Breast epithelium (tissue), 4 donors: Measurements from ENCODE around the gene MLLT6. TPM values are rescaled to one million over a fixed set of nuclear protein-coding genes. Genes with fewer than 3 reads are reported as not detected.

ENCODE experiments used
- DNase-seq, 2 donors: peaks; one replicate each; pipeline ENCODE4 v3.0.0-alpha.2; 2019; ENCODE audit warnings: low spot score in 2 of 2
- H3K27ac ChIP-seq, 2 donors: fragments of 200-600 bp; sonication (generic) in 1 of 2; one replicate each; pipeline ENCODE4 v1.5.1; 2016 to 2019; ENCODE audit warnings: mild to moderate bottlenecking in 1 of 2
- H3K27me3 ChIP-seq, 2 donors: fragments of 200-600 bp; sonication (generic) in 1 of 2; one replicate each; pipeline versions ENCODE4 v1.5.1 to v1.6.0; 2017 to 2019; ENCODE audit warnings: control low read depth in 1 of 2, mild to moderate bottlenecking in 1 of 2
- H3K36me3 ChIP-seq: fragments of 200-600 bp; one replicate; pipeline ENCODE4 v1.5.1; 2019
- H3K4me1 ChIP-seq, 2 donors: fragments of 200-600 bp; sonication (generic); one replicate each; pipeline ENCODE4 v1.5.1; 2016 to 2019; ENCODE audit warnings: control low read depth in 1 of 2
- H3K4me3 ChIP-seq, 3 donors: fragments of 200-600 bp; sonication (generic); 1 replicate in 2 of 3; 2 replicates in 1 of 3; pipeline ENCODE4 v1.5.1; 2016 to 2019; ENCODE audit warnings: mild to moderate bottlenecking in 3 of 3, moderate library complexity in 2 of 3
- H3K9me3 ChIP-seq, 2 donors: fragments of 200-600 bp; sonication (generic) in 1 of 2; one replicate each; pipeline ENCODE4 v1.5.1; 2016 to 2019; ENCODE audit warnings: control low read depth in 1 of 2
- POLR2A ChIP-seq: fragments of 450-650 bp; IDR thresholded peaks from one replicate; pipeline ENCODE4 v1.6.1; 2016; ENCODE audit warnings: antibody characterized with exemption, mild to moderate bottlenecking, moderate library complexity
- POLR2AphosphoS5 ChIP-seq, 3 donors: sonication (generic); formaldehyde crosslinking; IDR thresholded peaks; one replicate each; pipeline ENCODE4 v1.6.1; 2017; ENCODE audit warnings: antibody characterized with exemption in 3 of 3
- intact Hi-C: fragments of 100-400 bp; cut with DNase I; formaldehyde crosslinking; loops from one replicate; pipeline ENCODE4 v1.15.1; 2023; ENCODE audit warnings: low total_unique reads
- total RNA-seq, 3 donors: library from RNA; depleted of rRNA; stranded (reverse); fragments of >200 nt; gene quantifications; one replicate each; pipeline ENCODE4 v1.1.0, GENCODE V29; 2016
- TF ChIP-seq, protein P1 (sequence below), 3 donors: fragments of 450-650 bp; IDR thresholded peaks; one replicate each; pipeline ENCODE4 v1.5.1; 2016 to 2017; ENCODE audit warnings: antibody characterized with exemption in 3 of 3, mild to moderate bottlenecking in 3 of 3, moderate library complexity in 3 of 3

The MLLT6 gene
- total RNA-seq, 3 donors from 2014 or later, result 41.9 to 101 (median 90.5) TPM

DNA sequence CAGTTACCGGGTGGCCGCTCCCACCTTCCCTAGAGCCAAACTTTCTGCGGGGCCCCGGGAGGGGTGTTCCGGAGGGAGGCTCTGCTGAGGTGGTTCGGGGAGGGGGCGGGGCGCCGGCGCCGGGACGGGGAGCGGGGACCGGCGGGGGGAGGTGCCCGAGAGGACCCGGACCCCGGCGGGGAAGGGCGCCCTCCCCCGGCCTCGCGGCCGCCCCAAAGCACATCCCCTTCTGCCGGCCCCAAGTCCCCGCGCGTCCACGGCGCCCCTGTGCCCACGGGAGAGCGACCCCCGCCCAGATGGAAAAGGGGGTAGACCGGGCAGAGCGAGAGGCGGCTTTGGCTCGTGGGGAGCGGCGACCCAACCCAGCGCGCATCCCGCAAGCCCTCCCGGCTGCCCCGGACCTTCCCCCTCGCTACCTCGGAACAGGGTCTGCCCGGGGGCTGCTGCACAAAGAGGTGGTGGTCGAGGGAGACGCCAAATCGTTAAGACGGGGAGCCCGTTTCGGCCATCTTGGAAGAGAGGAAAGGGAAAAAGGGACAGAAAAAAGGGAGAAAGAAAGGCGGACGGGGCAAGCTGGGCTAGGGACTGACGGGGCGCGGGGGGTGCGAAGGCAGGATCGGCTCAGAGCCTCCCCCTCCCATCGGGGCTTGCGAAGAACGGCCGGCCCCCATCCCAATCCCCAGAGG lies 42.5 kb downstream of the MLLT6 start:
- DNase-seq, result no peak
- no peak for TF ChIP-seq POLR2A
- peak in 1 of 3 donors; percentile 35 for TF ChIP-seq POLR2AphosphoS5 (IDR thresholded peaks at IDR 0.05)
- TF ChIP-seq, protein P1, sequence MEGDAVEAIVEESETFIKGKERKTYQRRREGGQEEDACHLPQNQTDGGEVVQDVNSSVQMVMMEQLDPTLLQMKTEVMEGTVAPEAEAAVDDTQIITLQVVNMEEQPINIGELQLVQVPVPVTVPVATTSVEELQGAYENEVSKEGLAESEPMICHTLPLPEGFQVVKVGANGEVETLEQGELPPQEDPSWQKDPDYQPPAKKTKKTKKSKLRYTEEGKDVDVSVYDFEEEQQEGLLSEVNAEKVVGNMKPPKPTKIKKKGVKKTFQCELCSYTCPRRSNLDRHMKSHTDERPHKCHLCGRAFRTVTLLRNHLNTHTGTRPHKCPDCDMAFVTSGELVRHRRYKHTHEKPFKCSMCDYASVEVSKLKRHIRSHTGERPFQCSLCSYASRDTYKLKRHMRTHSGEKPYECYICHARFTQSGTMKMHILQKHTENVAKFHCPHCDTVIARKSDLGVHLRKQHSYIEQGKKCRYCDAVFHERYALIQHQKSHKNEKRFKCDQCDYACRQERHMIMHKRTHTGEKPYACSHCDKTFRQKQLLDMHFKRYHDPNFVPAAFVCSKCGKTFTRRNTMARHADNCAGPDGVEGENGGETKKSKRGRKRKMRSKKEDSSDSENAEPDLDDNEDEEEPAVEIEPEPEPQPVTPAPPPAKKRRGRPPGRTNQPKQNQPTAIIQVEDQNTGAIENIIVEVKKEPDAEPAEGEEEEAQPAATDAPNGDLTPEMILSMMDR (IDR thresholded peaks at IDR 0.05), result no peak
- Histone ChIP-seq H3K4me1 (peaks cover 5 to 16% of the 10 kb centered on the region in 2 donors), H3K27me3 (no peaks in the 10 kb centered on the region), H3K4me3 (peak overlapping the region; percentile 84 to 91 (median 88)), H3K36me3 (no peaks in the 10 kb centered on the region), H3K27ac (peak overlapping the region; percentile 78 to 93), H3K9me3 (no peaks in the 10 kb centered on the region)
- intact Hi-C loops, result loop anchor here (1.0 kb wide), 1 partner anchor 43 kb away; no protein-coding TSS in a partner anchor

DNA sequence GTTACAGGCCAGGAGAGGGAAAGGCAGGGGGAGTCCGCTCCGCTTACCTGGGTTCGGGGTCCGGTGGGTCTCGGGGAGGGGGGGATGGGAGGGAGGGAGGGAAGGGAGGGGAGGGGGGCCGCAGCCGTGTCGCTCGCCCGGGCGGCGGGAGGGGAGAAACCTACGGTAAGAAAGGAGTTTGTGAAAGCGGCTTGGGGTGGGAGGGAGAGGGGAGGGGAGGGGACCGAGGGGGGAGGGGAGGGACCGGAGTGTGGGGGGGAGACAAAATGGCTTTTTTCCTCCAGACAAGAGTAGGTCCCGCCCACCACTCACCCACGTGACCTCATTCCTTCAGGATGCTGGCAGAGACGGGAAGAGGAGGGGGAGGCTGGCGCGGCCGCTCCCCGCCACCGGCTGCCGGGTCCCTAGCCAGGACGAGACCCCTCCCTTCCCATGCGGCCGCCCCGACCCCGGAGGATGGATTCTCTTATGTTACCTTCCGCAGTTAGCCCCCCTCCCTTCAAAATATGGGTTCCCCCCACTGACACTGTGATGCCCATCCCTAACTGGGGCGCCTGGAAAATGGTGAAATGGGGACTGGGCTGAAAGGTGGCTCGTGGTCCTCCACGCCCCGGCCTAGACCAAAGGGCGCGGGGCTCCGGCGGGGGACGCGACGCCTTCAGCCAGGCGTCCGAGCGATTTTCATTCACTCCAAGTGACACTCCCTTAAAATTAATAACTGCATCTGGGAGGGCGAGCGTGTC lies 43.2 kb downstream of the MLLT6 start, which contains the start of gene PCGF2:
Gene PCGF2, minus strand, starts transcription at position 188 of the 743 bp plus-strand sequence. CDS start 7,934 bp downstream, outside the sequence.
- peak within 1 kb of the TSS; percentile 78 to 93 for H3K27ac ChIP-seq
- intact Hi-C loops, result loop anchor here (1.0 kb wide), 1 partner anchor 44 kb away; no protein-coding TSS in a partner anchor
- H3K4me1 ChIP-seq, result peaks cover 4 to 14% of the 10 kb centered on the region in 2 donors
- no peaks in the 10 kb centered on the region for H3K9me3 ChIP-seq
- no peaks in the 10 kb centered on the region for H3K27me3 ChIP-seq
- DNase-seq, result peak; percentile 87 to 91
- H3K4me3 ChIP-seq, result peak within 1 kb of the TSS; percentile 84 to 91 (median 88)
- peak; percentile 44 for TF ChIP-seq POLR2A
- TF ChIP-seq, protein P1 (IDR thresholded peaks at IDR 0.05), result no peak
- peak in 1 of 3 donors; percentile 25 for TF ChIP-seq POLR2AphosphoS5 (IDR thresholded peaks at IDR 0.05)
- H3K36me3 ChIP-seq, result no peaks in the 10 kb centered on the region

DNA sequence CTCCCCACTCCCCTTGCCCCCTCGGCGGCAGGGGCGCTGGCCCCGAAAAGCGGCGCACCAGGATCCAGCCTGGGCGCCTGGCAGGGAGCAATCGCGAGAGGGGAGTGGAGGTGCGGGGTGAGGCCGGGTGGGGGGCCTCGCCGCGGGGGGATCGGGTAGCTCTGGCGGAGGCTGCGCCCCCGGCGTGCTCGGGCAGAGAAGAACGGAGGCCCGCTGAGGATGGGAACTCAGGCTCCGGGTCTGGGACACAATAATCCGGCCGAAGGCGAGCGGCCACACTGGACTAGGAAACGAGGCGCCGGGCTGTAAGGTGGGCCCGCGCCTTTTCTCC lies 43.8 kb downstream of the MLLT6 start:
- H3K27ac ChIP-seq, result peak overlapping the region; percentile 78 to 93
- intact Hi-C loops, result loop anchor here (1.0 kb wide), 1 partner anchor 45 kb away; no protein-coding TSS in a partner anchor
- no peaks in the 10 kb centered on the region for H3K36me3 ChIP-seq
- H3K9me3 ChIP-seq, result no peaks in the 10 kb centered on the region
- H3K4me1 ChIP-seq, result peaks cover 4 to 20% of the 10 kb centered on the region in 2 donors
- no peak for DNase-seq
- peak overlapping the region; percentile 84 to 91 (median 88) for H3K4me3 ChIP-seq
- H3K27me3 ChIP-seq, result no peaks in the 10 kb centered on the region
- TF ChIP-seq POLR2A (no peak), POLR2AphosphoS5 (IDR thresholded peaks at IDR 0.05) (no peak)
- TF ChIP-seq, protein P1 (IDR thresholded peaks at IDR 0.05), result no peak

DNA sequence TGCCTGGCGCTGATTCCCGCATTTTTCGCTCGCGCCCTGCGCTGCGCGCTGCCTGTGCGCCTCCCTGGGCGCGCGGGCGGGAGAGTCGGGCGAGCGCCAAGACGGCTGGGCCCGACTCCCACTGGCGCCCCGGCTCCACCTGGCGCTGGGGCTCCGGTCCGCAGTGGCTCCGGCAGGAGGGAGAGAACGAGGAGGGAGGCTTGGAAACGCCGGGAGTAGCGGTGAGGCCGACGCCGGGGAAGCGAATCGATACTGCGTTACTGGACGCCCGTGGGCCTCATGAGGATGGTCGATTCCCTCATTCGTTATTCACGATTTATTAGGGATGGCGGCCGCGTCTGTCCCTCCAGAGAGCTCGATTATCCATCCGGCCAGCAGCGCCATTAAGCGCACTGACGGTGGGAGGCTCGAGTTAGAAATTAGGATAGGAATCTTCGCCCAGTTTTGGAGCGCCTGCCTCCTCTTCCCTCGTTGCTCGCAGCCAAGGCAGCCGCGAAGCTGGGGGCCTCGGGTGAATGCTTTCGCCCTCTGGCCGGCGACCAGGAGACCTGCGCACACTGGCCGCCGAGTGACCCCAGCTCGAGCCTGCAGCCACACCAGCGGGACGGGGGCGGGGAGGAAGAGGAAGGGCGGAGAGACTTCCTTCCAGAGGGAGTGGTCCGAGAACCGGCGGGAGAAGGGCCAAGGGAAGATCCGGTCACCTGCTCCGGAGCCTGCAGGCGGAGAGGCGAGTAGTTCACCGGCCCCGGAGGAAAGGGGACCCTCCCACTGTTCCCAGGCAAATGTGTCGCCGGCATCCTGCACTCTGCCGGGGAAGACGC lies 44.4 kb downstream of the MLLT6 start:
- peak; percentile 72 to 89 for DNase-seq
- TF ChIP-seq POLR2AphosphoS5 (IDR thresholded peaks at IDR 0.05), result peak; percentile 41 to 56 (median 47)
- TF ChIP-seq, protein P1 (IDR thresholded peaks at IDR 0.05), result no peak
- peak; percentile 64 for TF ChIP-seq POLR2A
- H3K4me1 ChIP-seq, result peaks cover 4 to 26% of the 10 kb centered on the region in 2 donors
- peak overlapping the region; percentile 84 to 91 (median 88) for H3K4me3 ChIP-seq
- intact Hi-C loops, result no loop called here
- no peaks in the 10 kb centered on the region for H3K36me3 ChIP-seq
- no peaks in the 10 kb centered on the region for H3K27me3 ChIP-seq
- peak overlapping the region; percentile 78 to 93 for H3K27ac ChIP-seq
- no peaks in the 10 kb centered on the region for H3K9me3 ChIP-seq
